ENCODE measurements around the gene NKIRAS2.

NKIRAS2 gene

GRCh38 chr17:42019509-42020404 lies at the start of gene NKIRAS2:
NKIRAS2 (plus strand) TSS chr17:42020090; CDS start chr17:42021578, 1,488 bp downstream.
- DNase-seq (ENCODE audit: low read depth), result peak; percentile 95

GRCh38 chr17:41970901-41971331 lies 49.0 kb upstream of the NKIRAS2 start:
- DNase-seq (ENCODE audit: low read depth), result no peak

- no peak for DNase-seq (ENCODE audit: low read depth)
Measured at GRCh38 chr17:41971721-41972523, 48.0 kb upstream of the NKIRAS2 start.

DNA sequence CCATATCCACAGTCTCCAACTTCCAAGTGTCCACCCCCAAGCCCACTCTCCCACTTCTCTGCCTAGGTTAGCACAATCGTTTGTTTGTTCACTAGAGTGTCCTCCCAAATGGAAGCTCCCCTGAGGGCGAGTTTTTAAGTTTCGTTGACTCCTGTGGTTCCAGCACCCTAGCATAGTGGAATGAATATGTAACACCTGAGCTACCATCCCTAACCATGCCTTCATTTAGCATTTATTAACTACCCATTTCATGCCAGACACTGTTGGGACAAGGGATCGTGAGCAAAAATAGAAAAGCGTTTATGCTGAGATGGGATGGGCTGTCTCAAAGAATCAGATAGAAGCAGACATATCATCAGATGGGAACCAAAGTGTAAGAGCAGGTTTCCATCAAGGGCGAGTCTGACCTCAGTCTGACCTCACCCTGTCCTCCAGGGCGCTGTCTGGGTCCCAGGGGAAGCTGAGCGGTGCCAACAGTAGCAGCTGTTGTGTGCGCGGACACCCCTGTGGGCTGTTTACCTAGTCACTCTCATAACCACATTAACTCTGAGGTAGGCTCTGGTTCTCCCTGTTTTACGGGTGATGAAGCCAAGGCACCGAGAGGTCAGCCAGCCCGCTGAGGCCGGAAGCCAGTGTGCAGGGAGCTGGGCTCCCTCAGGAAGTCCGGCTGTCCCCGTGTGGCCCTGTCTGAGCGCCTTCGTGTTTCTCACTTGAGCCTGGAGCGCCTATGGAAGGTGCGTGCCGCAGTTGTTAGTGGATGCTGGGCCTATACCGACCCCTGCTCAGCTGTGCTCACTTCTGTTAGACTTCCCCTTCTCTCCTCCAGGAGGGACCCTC lies 47.1 kb upstream of the NKIRAS2 start:
- no peak for DNase-seq (ENCODE audit: low read depth)

- DNase-seq (ENCODE audit: low read depth), result no peak
Measured at GRCh38 chr17:41973408-41973811, 46.5 kb upstream of the NKIRAS2 start.

- no peak for DNase-seq (ENCODE audit: low read depth)
Measured at GRCh38 chr17:41974031-41974430, 45.9 kb upstream of the NKIRAS2 start.

DNA sequence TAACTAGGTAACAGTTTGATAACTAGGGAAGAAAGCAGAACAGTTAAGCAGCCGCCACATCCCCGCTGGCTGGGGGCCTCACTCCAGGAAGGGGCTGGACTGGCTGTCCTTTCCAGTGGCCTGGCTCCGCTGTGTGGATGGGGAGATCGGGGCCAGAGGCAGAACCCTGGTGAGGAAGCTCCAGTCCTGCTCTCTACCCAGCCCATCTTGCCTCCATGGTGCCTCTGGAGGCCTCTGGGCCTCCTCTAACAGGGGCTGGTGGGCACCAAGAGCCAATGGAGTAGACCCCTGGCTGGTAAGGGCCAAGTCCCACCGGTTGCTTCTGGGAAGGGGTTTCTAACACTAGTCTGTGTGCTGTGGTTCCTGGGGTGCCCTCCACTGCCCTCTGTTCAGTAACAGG lies 45.2 kb upstream of the NKIRAS2 start:
- DNase-seq (ENCODE audit: low read depth), result no peak

DNA sequence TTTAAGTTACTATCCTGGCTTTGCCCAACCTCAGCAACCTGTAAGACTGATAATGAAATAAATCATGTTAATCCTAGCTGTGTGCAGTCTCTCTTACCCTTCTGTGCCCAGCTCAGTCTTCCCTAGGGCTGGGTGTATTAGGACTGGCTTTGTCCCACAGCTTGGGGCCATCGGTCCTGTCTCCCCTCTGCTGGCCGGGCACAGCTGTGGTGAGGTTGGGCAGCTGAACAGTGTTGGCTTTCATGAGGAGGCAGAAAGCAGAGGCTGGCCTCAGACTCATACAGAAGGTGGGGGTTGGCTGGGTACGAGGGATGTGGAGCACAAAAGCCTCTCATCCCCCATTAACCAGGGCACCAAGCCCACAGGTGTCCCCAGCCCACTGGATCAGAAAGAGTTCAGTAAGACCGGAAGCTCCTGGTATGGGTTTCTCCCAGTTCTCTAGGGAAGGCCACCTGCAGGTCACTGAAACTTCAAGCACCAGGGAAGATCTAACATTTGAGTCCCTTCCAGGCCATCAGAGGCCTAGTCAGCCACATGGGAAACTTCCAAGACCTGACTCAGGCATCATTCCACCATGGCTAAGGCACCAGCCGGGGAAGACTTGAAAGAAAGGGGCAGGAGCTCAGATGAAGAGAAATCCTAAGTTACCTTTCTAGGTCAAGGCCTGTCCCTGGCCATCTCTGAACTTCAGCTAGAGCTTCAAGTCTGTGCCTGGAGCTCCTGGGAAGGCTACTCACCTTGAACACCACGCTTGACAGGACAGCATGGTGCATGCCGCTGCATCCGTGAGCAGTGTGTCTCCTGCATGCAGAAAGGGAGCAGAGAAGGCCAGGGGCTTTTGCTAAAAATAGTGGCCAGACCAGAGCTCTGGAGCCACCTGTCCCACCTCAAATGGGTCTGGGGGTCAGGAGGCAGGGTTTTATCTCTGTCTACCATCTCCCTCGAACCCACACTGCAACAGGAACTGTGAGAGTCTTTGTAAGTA lies 44.5 kb upstream of the NKIRAS2 start:
- DNase-seq (ENCODE audit: low read depth), result no peak

DNA sequence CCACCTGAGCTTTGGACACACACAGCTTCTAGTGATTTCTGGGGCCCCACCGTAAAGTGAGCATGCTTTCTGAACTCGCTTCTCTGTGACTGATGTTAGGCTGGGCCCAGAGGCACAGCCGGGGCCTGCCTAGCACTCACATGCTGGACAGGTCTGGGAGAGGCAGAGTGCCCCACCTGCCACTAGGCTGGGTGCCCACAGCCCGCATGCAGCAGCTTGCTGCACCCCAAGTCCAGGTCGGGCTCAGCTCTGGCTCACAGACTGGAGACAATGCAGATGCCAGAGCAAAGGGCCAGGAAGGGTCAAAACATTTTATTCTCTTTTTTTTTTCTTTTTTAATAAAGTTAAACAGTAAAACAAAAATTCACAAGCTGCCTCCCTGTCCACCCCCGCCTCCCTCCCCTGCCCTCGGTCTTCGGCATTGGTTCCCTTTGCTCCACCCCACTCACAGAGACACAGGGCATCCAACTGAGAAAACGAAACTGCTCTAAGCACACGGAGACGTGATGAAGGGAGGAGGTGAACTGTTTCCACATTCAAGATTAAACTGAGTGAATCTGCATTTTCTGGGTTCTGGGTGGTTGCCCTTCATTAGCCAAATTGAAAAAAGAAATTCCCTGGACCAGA lies 43.6 kb upstream of the NKIRAS2 start:
- no peak for DNase-seq (ENCODE audit: low read depth)

- DNase-seq (ENCODE audit: low read depth), result no peak
Measured at GRCh38 chr17:41977991-41978390, 41.9 kb upstream of the NKIRAS2 start.

DNA sequence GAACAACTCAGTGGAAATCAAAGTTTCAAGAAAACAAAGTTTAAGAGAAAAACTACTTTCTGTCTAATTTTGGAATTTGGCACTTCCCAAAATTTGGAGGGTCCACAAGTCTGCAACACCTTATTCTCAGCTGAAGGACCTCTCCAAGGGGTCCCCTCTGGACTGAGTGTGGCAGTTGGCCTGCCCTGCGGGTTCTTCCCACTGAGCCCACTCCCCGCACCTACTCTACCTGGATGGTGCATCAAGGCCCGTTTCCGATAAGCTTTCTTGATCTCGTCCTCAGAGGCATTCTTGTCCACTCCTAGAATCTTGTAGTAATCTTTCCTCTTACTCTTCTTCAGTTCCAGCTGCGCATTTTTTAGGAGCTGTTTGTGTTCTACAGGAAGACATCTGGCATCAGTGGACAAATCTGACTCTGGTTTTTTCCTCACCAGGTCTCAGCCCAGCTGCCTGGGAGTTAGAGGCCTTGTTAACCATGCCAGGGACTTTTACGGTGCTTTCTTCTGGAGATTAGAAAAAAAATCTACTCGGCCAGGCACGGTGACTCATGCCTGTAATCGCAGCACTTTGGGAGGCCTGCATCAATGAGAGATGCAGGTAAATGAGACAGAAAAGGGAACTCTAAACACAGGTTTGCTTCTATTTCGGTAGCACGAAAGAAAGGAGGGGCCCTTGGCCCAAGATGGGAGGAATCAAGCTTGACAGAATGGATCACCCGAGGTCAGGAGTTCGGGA lies 37.7 kb upstream of the NKIRAS2 start:
- DNase-seq (ENCODE audit: low read depth), result no peak

DNA sequence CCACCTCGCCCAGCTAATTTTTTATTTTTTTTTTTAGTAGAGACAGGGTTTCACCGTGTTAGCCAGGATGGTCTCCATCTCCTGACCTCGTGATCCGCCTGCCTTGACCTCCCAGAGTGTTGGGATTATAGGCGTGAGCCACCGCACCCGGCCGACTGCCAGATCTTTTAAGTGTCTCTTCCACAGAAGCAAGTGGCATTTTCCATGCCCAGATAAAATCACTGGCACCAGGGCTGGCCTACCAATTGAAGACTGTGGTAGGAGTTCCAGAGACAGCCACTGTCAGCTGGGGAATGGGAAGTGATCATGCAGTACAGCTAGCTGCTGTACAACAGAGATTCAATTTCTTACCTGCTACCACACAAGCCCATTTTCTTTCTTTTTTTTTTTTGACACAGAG lies 35.4 kb upstream of the NKIRAS2 start:
- DNase-seq (ENCODE audit: low read depth), result no peak

GRCh38 chr17:41985919-41986318 lies 34.0 kb upstream of the NKIRAS2 start:
- DNase-seq (ENCODE audit: low read depth), result no peak

- DNase-seq (ENCODE audit: low read depth), result no peak
Measured at GRCh38 chr17:41986634-41987033, 33.3 kb upstream of the NKIRAS2 start.

GRCh38 chr17:41987642-41988041 lies 32.2 kb upstream of the NKIRAS2 start:
- no peak for DNase-seq (ENCODE audit: low read depth)

DNA sequence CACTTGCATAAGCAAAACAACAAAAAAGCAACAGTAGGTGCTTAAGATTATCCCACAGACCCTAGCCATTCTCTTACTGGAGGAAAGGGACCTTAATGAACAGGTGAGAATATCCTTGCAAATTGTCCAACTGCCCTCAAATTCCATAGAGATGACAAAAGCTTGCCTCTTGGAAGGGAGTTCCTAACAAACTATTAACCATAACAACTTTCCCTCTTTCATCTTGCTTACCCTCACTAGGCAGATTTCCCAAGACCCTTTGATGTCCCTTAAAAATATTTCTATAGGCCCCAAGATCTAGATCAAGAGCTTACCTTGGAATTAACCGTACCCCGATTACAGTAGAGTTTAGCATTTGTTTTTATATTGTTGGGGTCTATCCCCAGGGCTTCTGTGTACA lies 31.5 kb upstream of the NKIRAS2 start:
- DNase-seq (ENCODE audit: low read depth), result no peak

DNA sequence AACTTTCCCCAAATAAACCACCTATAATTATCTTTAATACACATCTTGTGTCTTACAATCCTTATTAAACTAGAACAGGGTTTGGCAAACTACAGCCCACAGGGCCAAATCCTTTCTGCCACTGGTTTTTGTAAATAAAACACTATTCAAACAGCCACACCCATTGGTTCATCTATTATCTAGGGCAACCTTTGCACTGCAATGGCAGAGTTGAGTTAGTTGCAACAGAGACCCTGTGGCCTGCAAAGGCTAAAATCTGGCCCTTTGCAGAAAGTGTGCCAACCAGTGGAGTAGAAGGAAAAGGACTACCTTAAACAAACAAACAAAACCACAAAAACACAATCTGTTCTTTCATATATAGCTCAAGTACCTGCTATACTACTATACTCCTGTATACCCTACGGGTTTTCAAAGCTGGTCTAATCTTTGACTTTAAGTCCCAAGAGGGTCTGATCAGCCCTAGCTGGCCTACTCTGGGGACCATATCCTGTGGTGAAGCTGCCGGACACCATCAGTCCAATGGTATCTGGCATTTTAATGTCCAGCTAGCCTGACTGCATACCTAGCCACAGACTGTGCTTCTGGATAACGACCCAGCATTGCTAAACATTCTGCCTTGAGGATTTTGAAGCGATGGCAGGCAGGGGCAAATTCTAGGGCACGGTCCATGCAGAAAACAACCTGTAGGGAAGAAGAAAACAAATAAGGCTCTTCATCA lies 30.0 kb upstream of the NKIRAS2 start:
- no peak for DNase-seq (ENCODE audit: low read depth)

DNA sequence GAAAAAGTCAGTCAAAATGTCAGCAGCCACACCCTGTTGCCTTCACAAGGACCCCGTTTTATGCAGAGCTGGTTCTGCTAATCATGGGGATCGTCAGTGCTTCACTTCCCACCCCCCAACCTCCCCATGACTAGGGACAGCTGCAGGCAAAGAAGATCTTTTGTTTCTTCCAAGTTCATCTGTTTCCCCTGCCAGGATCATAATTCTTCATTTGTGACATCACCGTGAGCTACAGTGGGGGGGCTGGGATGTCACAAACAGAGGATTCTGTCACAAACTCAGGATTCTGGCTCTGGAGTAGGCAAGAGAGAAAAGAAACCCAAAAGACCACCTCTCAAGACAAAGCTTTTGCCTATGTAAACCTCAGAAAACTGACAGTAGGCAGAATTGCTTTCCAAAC lies 27.3 kb upstream of the NKIRAS2 start:
- no peak for DNase-seq (ENCODE audit: low read depth)

GRCh38 chr17:41996855-41997164 lies 23.1 kb upstream of the NKIRAS2 start:
- no peak for DNase-seq (ENCODE audit: low read depth)

Data from ELR (cell line).